H1 (cell line): ENCODE results near the gene STX11. TPM values are rescaled to one million over a fixed set of nuclear protein-coding genes. Genes with fewer than 3 reads are reported as not detected.

Experiments
- CHD1 ChIP-seq: IDR thresholded peaks from 2 replicates; pipeline ENCODE4 v1.6.1; 2012; ENCODE audit warnings: low read depth, low read length, improper control_type of control experiment
- EP300 ChIP-seq, 2 experiments: IDR thresholded peaks; 1 replicate in 1 of 2; 2 replicates in 1 of 2; pipeline ENCODE4 v1.6.1; 2011 to 2012; ENCODE audit warnings: low read depth in 2 of 2, low read length in 2 of 2, mild to moderate bottlenecking in 2 of 2, borderline replicate concordance in 1 of 2, inconsistent platforms in 1 of 2, moderate library complexity in 1 of 2
- GABPA ChIP-seq: IDR thresholded peaks from 2 replicates; pipeline ENCODE4 v1.6.1; 2011; ENCODE audit warnings: mild to moderate bottlenecking, low read length, moderate library complexity, borderline replicate concordance; ENCODE audit not compliant: insufficient read depth
- NRF1 ChIP-seq: IDR thresholded peaks from 2 replicates; pipeline ENCODE4 v1.6.1; 2011; ENCODE audit warnings: mild to moderate bottlenecking, low read depth, low read length, improper control_type of control experiment
- SIN3A ChIP-seq, 2 experiments: IDR thresholded peaks in 1 of 2; conservative IDR thresholded peaks in 1 of 2; 2 replicates each; pipeline ENCODE4 v1.6.1; 2011 to 2012; ENCODE audit warnings: low read length in 2 of 2, improper control_type of control experiment in 1 of 2, low read depth in 1 of 2, mild to moderate bottlenecking in 1 of 2
- TAF7 ChIP-seq: optimal IDR thresholded peaks from 2 replicates; pipeline ENCODE3; 2011; ENCODE audit warnings: low read depth, mild to moderate bottlenecking, inconsistent platforms, low read length, moderate library complexity, borderline replicate concordance
- polyA plus RNA-seq, 7 experiments: library from polyadenylated mRNA; depleted of rRNA in 3 of 7; stranded (reverse) in 5 of 7; unstranded in 2 of 7; fragments of >200 nt in 5 of 7; fragments of 200-250 nt in 2 of 7; gene quantifications; 1 replicate in 5 of 7; 2 replicates in 1 of 7; 4 replicates in 1 of 7; pipeline versions ENCODE4 v1.2.1 to v1.2.3, GENCODE V29; 2011 to 2013; ENCODE audit warnings: missing spikeins in 2 of 7, mixed read lengths in 2 of 7
- total RNA-seq: library from RNA; stranded (reverse); fragmentation: NEBNext Ultra II Directional; extraction: Animal tissue kit (Norgen Biotek cat#: 25700); gene quantifications from 2 replicates; pipeline ENCODE4 v1.2.1, GENCODE V29; 2021
- TF ChIP-seq, protein P1 (sequence below): IDR thresholded peaks from 2 replicates; pipeline ENCODE4 v1.6.1; 2012; ENCODE audit warnings: low read length, inconsistent platforms

The STX11 gene
- total and polyA plus RNA-seq, 2 of the 8 experiments (the other 6 are each of a cell fraction or from before 2014, with no cell fraction given): 0.15 to 0.34 TPM

DNA sequence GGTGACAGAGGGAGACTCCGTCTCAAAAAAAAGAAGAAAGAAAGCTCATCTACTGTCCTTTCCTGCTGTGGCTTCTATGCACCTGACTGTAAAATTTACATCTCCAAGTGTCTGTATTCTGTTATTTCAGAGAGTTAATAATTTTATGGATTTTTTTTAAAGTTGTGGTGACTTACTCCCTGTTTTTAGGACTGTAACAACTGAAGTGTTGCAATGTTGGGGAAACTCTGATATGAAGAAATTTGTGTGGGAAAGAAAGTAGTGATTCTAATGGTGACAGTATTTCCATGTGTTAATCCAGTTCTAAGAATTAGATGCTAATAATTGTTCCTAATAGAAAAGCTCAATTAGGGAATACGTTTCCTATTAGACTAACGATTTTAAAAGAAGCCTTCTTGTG, 27.4 kb downstream of the STX11 start (continued):
- TF ChIP-seq SIN3A (conservative IDR thresholded peaks at IDR 0.05 in 1 of 2, IDR thresholded peaks at IDR 0.05 in 1 of 2; ENCODE audit: low read depth in 1 of 2, low read length in 2 of 2) (no peak), NRF1 (no peak), CHD1 (no peak), GABPA (no peak), EP300 (IDR thresholded peaks at IDR 0.05; ENCODE audit: borderline replicate concordance in 1 of 2, low read depth in 2 of 2, low read length in 2 of 2) (no peak), TAF7 (no peak)
- TF ChIP-seq, protein P1, sequence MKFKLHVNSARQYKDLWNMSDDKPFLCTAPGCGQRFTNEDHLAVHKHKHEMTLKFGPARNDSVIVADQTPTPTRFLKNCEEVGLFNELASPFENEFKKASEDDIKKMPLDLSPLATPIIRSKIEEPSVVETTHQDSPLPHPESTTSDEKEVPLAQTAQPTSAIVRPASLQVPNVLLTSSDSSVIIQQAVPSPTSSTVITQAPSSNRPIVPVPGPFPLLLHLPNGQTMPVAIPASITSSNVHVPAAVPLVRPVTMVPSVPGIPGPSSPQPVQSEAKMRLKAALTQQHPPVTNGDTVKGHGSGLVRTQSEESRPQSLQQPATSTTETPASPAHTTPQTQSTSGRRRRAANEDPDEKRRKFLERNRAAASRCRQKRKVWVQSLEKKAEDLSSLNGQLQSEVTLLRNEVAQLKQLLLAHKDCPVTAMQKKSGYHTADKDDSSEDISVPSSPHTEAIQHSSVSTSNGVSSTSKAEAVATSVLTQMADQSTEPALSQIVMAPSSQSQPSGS: no peak
